Uterus (tissue), 2 donors: ENCODE results near the gene RAB3D.

ENCODE experiments used
- POLR2A ChIP-seq, 2 donors: fragments of 450-650 bp; IDR thresholded peaks; one replicate each; pipeline ENCODE4 v1.6.1; 2016; ENCODE audit warnings: antibody characterized with exemption in 2 of 2, mild to moderate bottlenecking in 1 of 2, moderate library complexity in 1 of 2
- TF ChIP-seq, protein P1 (sequence below), 4 experiments: fragments of 200-600 bp in 2 of 4; fragments of 450-650 bp in 2 of 4; sonication (generic) in 2 of 4; IDR thresholded peaks; one replicate each; pipeline ENCODE4 v1.5.1; 2016 to 2019; ENCODE audit warnings: antibody characterized with exemption in 4 of 4, mild to moderate bottlenecking in 2 of 4, moderate library complexity in 1 of 4

DNA sequence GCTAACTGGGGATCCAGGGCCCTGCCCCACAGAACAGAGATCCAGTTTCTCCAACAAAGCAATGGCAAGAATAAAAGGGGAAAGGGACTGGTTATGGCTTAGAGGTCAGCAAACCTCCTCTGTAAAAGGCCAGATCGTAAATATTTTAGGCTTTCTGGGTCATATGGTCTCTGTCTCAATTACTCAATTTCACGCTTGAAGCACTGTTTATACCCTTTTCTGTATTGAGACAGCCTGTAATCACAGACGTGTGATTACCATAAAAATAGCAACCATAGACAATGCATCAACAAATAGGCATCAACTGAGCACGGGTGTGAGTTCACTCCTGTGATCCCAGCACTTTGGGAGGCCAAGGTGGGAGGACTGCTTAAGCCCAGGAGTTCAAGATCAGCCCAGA is 9.3 kb downstream of the RAB3D start:
- TF ChIP-seq, protein P1, sequence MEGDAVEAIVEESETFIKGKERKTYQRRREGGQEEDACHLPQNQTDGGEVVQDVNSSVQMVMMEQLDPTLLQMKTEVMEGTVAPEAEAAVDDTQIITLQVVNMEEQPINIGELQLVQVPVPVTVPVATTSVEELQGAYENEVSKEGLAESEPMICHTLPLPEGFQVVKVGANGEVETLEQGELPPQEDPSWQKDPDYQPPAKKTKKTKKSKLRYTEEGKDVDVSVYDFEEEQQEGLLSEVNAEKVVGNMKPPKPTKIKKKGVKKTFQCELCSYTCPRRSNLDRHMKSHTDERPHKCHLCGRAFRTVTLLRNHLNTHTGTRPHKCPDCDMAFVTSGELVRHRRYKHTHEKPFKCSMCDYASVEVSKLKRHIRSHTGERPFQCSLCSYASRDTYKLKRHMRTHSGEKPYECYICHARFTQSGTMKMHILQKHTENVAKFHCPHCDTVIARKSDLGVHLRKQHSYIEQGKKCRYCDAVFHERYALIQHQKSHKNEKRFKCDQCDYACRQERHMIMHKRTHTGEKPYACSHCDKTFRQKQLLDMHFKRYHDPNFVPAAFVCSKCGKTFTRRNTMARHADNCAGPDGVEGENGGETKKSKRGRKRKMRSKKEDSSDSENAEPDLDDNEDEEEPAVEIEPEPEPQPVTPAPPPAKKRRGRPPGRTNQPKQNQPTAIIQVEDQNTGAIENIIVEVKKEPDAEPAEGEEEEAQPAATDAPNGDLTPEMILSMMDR (IDR thresholded peaks at IDR 0.05): no peak
- no peak for TF ChIP-seq POLR2A (IDR thresholded peaks at IDR 0.05)
